PFSK-1 (cell line): ENCODE measurements around the gene RBKS.

ENCODE experiments used
- POLR2AphosphoS5 ChIP-seq: IDR thresholded peaks from 2 replicates; pipeline ENCODE4 v1.6.1; 2012; ENCODE audit warnings: low read depth, mild to moderate bottlenecking, control low read depth, low read length, moderate library complexity
- SIN3A ChIP-seq: IDR thresholded peaks from 2 replicates; pipeline ENCODE4 v1.6.1; 2012; ENCODE audit warnings: mild to moderate bottlenecking, low read length, moderate library complexity, borderline replicate concordance; ENCODE audit not compliant: insufficient read depth

- TF ChIP-seq SIN3A = no peak
- no peak for TF ChIP-seq POLR2AphosphoS5
These were observed 51.1 kb downstream of the RBKS start for GRCh38 chr2:27839022-27839618.
